Mucosa of stomach (tissue), 1 donor: Measurements from ENCODE around the gene COLEC12.
A peak's percentile ranks its signal among the peaks of the same experiment; 100 is the strongest.
"Not testable (repeated sequence)": the region's sequence is repeated elsewhere in the genome, so short reads cannot be mapped to it uniquely, and the experiment has no call there.

Experiments
- H3K27me3 ChIP-seq: one replicate; pipeline ENCODE4 v1.7.0; 2013; ENCODE audit warnings: mild to moderate bottlenecking, low read length; ENCODE audit not compliant: control insufficient read depth, insufficient read depth
- H3K36me3 ChIP-seq: one replicate; pipeline ENCODE4 v1.7.0; 2013; ENCODE audit warnings: low read length; ENCODE audit not compliant: control insufficient read depth, insufficient read depth
- H3K4me1 ChIP-seq: one replicate; pipeline ENCODE4 v1.7.0; 2013; ENCODE audit warnings: mild to moderate bottlenecking, low read length; ENCODE audit not compliant: control insufficient read depth, insufficient read depth
- H3K4me3 ChIP-seq: one replicate; pipeline ENCODE4 v1.7.0; 2013; ENCODE audit warnings: low read length
- H3K9ac ChIP-seq: one replicate; pipeline ENCODE4 v1.7.0; 2013; ENCODE audit warnings: mild to moderate bottlenecking, low read length, moderate library complexity
- H3K9me3 ChIP-seq: one replicate; pipeline ENCODE4 v1.7.0; 2013; ENCODE audit warnings: mild to moderate bottlenecking, low read length, moderate library complexity; ENCODE audit not compliant: control insufficient read depth
- donor health status: Pancreatic carcinoma.

The COLEC12 gene

GRCh38 chr18:289970-290369 lies 210.5 kb downstream of the COLEC12 start:
- not testable (repeated sequence) for H3K4me3 ChIP-seq, H3K4me1 ChIP-seq

GRCh38 chr18:289026-289425 lies 211.5 kb downstream of the COLEC12 start:
- no peaks in the 10 kb centered on the region for H3K9me3 ChIP-seq
- no peak overlapping the region for H3K4me3 ChIP-seq
- H3K9ac ChIP-seq = no peak overlapping the region
- no peaks in the 10 kb centered on the region for H3K4me1 ChIP-seq
- no peaks in the 10 kb centered on the region for H3K36me3 ChIP-seq
- H3K27me3 ChIP-seq = no peaks in the 10 kb centered on the region

More at GRCh38 chr18:289970-290369, 210.5 kb downstream of the COLEC12 start:
- not testable (repeated sequence) for H3K9ac ChIP-seq, H3K27me3 ChIP-seq, H3K36me3 ChIP-seq, H3K9me3 ChIP-seq

DNA sequence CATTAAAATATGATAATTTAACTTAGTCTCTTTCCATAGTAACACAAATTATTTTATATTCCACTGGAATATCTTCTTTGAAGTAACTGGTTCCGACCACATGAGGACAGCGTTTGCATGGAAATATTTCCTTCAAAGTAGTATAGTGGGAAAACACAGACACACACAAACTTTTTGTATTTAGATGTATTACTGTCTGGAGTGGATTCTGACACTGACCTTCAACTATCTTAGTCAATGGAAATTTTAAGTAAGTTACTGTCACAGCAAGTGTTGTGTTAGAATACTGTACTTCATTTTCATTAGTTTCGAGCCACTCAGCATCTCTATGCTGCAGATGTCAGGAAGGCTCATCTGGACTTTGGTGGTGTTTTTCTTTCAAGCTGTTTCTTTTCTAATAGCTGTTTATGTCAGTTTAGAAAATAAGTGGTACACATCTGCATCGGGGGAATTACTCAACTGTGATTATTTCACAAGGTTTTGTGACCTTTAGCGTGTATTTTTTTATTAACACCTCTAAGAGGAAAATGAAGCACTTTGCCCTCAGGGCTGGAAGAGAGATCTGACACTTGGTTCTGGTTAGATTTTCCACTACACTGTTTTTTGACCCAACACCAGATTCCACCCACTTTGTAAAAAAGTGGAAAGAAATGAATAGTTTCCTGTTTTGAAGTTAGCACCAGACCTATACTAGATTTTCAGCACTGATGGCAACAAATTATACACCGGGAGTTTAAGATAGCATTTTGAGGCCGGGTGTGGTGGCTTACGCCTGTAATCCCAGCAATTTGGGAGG lies 213.8 kb downstream of the COLEC12 start:
- Histone ChIP-seq H3K9ac (no peak overlapping the region), H3K9me3 (no peaks in the 10 kb centered on the region), H3K27me3 (no peaks in the 10 kb centered on the region), H3K4me3 (no peak overlapping the region), H3K4me1 (no peaks in the 10 kb centered on the region), H3K36me3 (no peaks in the 10 kb centered on the region)

GRCh38 chr18:285817-286216 lies 214.7 kb downstream of the COLEC12 start:
- Histone ChIP-seq H3K9ac (no peak overlapping the region), H3K27me3 (no peaks in the 10 kb centered on the region), H3K36me3 (no peaks in the 10 kb centered on the region), H3K4me1 (no peaks in the 10 kb centered on the region), H3K9me3 (no peaks in the 10 kb centered on the region), H3K4me3 (no peak overlapping the region)

GRCh38 chr18:275486-275885 lies 225.0 kb downstream of the COLEC12 start:
- Histone ChIP-seq H3K9me3 (no peaks in the 10 kb centered on the region), H3K9ac (no peak overlapping the region), H3K4me3 (no peak overlapping the region), H3K4me1 (no peaks in the 10 kb centered on the region), H3K36me3 (no peaks in the 10 kb centered on the region), H3K27me3 (no peaks in the 10 kb centered on the region)

- H3K4me3 ChIP-seq = no peak overlapping the region
- H3K9ac ChIP-seq = no peak overlapping the region
- H3K9me3 ChIP-seq = no peaks in the 10 kb centered on the region
- no peaks in the 10 kb centered on the region for H3K27me3 ChIP-seq
- peaks cover under 1% of the 10 kb centered on the region for H3K4me1 ChIP-seq
- H3K36me3 ChIP-seq = no peaks in the 10 kb centered on the region
Observed at GRCh38 chr18:274313-274712, 226.2 kb downstream of the COLEC12 start.

GRCh38 chr18:273525-273924 lies 227.0 kb downstream of the COLEC12 start:
- Histone ChIP-seq H3K4me1 (peaks cover 7% of the 10 kb centered on the region), H3K4me3 (no peak overlapping the region), H3K9ac (no peak overlapping the region), H3K9me3 (no peaks in the 10 kb centered on the region), H3K36me3 (no peaks in the 10 kb centered on the region), H3K27me3 (no peaks in the 10 kb centered on the region)

- H3K4me1 ChIP-seq = peaks cover 7% of the 10 kb centered on the region
- H3K9ac ChIP-seq = no peak overlapping the region
- H3K36me3 ChIP-seq = no peaks in the 10 kb centered on the region
- H3K4me3 ChIP-seq = no peak overlapping the region
- H3K9me3 ChIP-seq = no peaks in the 10 kb centered on the region
- H3K27me3 ChIP-seq = no peaks in the 10 kb centered on the region
Observed at GRCh38 chr18:272650-273049, 227.9 kb downstream of the COLEC12 start.

- no peaks in the 10 kb centered on the region for H3K27me3 ChIP-seq
- no peak overlapping the region for H3K9ac ChIP-seq
- no peak overlapping the region for H3K4me3 ChIP-seq
- H3K9me3 ChIP-seq = no peaks in the 10 kb centered on the region
- H3K4me1 ChIP-seq = peaks cover 12% of the 10 kb centered on the region
- no peaks in the 10 kb centered on the region for H3K36me3 ChIP-seq
Observed at GRCh38 chr18:269480-270095, 230.9 kb downstream of the COLEC12 start.

DNA sequence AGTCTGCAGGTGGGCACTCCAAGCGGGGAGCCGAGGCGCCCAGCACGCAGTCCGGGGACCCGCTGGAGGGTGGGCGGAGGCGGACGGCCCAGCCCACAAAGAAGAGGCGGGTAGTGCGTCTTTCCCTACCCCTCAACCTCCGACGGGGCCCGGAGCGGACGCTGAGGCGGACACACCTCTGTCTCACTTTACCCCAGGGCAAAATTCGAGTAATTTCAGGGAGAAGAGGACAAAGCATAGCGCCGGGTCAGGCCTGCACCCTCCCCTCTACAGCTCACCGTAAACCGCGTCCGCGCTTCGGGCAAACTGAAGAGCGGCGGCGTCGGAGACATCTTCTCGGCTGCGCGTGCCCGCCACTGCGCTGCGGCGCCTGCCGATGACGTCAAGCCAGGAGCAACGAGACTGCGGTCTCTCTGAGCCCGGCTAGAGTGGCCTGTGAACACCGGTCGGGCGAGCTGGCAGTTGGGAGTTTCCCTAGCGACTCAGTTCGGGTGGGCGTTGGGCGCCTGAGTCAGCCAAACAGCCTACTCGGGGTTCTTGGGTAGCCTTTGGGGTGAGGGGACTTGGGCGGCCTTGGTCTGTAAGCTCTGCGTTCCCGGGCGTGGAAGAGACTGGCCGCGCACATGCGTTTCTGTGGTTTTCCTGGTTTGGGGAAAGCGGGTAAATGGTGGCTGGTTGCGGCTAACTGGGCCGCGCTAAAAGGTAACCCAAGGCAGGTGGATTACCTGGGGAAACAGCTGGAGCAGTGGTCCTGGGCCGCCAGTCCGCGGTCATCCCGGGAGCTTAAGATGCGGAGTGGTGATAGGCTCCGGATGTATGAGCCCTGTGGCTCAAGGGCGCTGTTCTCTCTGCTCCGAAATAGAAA lies 232.6 kb downstream of the COLEC12 start, which contains the start of gene THOC1:
Gene THOC1, minus strand, starts transcription at position 360 of the 865 bp plus-strand sequence. Its CDS starts 28 bp downstream, at position 332.
- H3K9ac ChIP-seq = peak within 1 kb of the TSS; percentile 100
- H3K27me3 ChIP-seq = no peaks in the 10 kb centered on the region

GRCh38 chr18:267380-267687 lies 233.2 kb downstream of the COLEC12 start:
- Histone ChIP-seq H3K36me3 (no peaks in the 10 kb centered on the region), H3K4me3 (peak overlapping the region; percentile 99)

More for the DNA sequence above, 232.6 kb downstream of the COLEC12 start, which contains the start of gene THOC1:
- H3K36me3 ChIP-seq = no peaks in the 10 kb centered on the region
- peak within 1 kb of the TSS; percentile 99 for H3K4me3 ChIP-seq
- no peaks in the 10 kb centered on the region for H3K9me3 ChIP-seq
- peaks cover 12% of the 10 kb centered on the region for H3K4me1 ChIP-seq

More at GRCh38 chr18:267380-267687, 233.2 kb downstream of the COLEC12 start:
- no peaks in the 10 kb centered on the region for H3K27me3 ChIP-seq
- H3K4me1 ChIP-seq = peaks cover 12% of the 10 kb centered on the region
- peak overlapping the region; percentile 100 for H3K9ac ChIP-seq
- no peaks in the 10 kb centered on the region for H3K9me3 ChIP-seq
